ENCODE measurements around the gene CDH22.
A peak's percentile ranks its signal among the peaks of the same experiment; 100 is the strongest.

Gene CDH22

DNA sequence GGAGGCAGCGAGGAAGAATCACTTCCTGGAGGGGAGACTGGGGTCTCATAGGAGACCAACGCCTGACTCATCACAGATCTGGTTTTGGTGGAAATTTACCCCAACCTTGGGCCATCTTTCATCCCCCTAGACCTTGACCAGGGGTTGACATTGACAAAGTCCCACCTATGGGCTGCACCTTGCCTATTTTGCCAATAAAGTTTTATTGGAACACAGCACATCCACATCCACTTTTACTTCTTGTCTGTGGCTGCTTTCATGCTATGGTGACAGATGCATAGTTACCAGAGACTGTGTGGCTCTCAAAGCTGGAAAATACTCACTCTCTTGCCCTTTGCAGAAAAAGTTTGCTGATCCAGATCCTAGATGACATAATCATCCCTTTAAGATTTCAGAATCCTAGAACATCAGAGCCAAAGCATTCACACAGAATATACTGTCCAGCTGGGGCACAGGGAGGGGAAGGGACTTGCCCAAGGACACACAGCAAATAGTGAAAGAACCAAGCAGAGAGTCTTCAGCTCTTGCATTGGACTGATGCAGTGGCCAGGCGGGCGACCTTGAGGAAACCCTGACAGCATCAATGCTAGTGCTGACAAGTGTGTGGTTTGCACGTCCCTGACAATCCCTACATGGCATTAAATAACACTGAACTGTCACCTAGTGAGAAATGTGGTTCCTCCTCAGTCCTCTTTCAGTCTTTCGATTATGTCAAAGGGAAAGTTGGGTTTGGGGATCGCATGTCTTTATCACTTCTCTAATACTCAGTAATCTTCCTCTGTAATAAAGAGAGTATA, 149.0 kb downstream of the CDH22 start:
- no peak for DNase-seq

DNA sequence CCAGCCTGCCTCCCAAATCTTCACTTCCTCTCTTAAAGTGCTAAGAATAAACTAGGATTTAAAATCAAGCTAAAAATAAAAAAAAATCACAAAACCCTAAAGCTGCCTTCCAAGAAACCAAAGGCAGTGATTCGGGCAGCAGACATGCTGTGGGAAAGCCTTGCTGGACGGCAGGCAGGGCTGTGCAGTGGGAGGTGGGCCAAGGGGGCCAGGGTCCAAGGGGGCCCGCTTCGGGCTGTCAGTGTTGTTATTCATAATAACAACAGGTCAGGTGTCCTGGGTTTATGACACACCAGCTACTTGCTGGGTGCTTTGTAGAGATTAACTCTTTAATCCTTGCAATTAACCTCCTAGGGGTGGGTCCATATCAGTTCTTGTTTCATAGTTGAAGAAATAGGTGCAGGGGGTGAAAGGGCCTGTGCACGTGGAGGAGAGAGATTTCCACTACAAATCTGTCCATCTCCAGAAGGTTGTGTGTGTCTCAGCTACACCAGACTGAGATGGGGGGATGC, 149.8 kb downstream of the CDH22 start:
- no peak for DNase-seq

- no peak for DNase-seq
These were observed 150.7 kb downstream of the CDH22 start for GRCh38 chr20:46157625-46158024.

- no peak for DNase-seq
These were observed 151.2 kb downstream of the CDH22 start for GRCh38 chr20:46157076-46157592.

- DNase-seq = no peak
These were observed 152.2 kb downstream of the CDH22 start for GRCh38 chr20:46156065-46156464.

GRCh38 chr20:46154796-46155195, 153.5 kb downstream of the CDH22 start:
- no peak for DNase-seq

- DNase-seq = no peak
These were observed 154.0 kb downstream of the CDH22 start for GRCh38 chr20:46154305-46154704.

DNA sequence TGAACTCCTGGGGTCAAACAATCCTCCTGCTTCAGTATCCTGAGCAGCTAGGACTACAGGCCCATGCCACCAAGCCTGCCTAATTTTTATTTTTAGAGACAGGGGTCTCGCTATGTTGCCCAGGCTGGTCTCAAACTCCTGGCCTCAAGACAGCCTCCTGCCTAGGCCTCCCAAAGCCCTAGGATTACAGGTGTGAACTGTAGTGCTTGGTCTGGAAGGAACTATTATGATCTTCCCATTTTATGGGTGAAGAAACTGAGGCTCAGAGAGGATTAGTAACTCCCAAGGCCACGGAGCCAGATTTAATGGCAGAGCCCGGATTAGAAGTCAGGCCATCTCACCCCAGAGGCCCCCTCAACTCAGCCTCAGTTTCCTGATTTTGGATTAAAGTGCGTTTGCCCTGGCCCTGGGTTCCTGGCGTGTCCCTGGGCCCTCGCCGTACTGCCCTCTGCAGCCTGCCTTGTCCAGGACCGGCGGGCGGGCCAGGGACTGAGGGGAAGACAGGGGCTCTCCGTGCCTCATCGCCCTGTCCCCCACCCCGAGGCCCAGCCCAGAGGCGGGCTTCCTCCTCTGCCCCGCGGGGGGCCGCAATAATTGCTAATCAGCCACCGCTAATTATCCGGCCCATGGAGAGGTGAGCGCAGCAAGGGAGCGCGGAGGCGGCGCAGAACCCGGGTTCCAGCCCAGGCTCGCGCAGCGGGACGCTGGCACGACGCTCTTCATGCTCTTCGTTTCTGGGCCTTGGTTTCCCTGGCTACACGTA, 155.3 kb downstream of the CDH22 start:
- no peak for DNase-seq

DNA sequence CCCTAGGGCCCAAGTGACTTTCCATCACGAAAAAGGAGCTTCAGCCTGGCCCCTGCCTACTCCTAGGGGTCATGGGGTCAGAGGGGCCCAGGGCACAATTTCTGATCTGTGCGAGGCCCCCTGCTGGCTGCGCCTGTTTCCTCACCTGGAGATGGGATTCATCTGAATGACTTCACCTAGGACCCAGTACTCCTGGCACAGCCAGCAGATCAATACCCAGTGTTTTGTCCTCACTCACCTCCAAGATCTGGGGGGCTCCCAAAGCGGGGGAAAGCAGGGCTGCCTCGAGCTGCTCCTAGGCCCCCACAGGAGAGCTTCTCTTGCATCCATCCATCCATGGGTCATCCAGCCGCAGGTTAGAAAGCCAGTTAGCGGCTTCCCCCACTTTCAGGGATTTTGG, 156.4 kb downstream of the CDH22 start:
- DNase-seq = peak; percentile 7

DNA sequence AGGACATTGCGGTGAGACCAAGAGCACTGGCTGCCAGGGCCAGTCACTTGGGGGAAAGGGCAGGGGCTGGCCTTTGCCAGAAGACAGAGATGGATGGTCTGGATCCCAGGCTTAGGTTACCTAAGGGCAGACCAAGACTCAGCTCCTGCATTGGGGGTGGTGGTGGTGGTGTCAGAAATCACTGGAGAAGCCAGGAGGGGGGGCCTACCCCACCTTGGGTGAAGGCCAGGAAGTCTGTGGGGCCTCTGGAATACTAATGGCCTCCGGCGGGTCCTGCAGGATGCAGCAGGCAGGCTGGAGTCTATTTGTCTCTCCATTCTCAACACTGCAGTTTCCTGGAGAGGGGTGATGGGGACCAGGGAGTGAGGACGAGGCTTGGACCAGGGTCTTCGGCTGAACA, 157.4 kb downstream of the CDH22 start:
- DNase-seq = no peak

GRCh38 chr20:46148313-46149208, 159.7 kb downstream of the CDH22 start:
- DNase-seq = no peak

- no peak for DNase-seq
These were observed 162.6 kb downstream of the CDH22 start for GRCh38 chr20:46145713-46146112.

DNA sequence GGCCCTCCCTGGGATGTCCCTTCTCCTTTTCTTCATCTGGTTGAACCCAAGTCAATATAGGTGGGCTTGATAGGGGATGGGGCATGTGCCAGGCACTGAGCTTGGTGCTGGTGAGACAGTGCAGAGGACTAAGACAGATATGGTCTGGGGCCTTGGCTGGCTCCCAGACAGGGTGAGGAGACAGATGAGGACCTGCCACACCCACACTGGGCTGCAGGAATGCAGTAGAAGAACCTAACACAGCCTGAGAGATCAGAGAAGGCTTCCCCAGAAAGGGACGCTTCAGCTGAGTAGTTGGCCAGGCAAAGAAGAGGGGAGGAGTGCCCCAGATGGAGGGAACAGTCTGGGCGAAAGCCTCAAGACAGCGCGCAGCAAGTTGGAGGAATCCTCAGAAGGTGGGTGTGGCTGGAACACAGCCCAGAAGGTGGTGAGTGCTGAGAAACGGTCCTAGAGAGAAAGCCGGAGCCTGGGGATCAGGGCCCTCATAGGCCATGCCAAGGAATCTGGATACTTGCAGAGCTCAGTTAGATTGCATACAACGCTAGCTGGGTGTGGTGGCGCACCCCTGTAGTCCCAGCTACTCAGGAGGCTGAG, 163.8 kb downstream of the CDH22 start:
- DNase-seq = no peak

GRCh38 chr20:46142124-46142523, 166.2 kb downstream of the CDH22 start:
- no peak for DNase-seq

- no peak for DNase-seq
These were observed 168.3 kb downstream of the CDH22 start for GRCh38 chr20:46139908-46140482.

GRCh38 chr20:46139266-46139889, 168.9 kb downstream of the CDH22 start:
- DNase-seq = no peak

GRCh38 chr20:46137816-46138215, 170.5 kb downstream of the CDH22 start:
- DNase-seq = no peak

- no peak for DNase-seq
These were observed 172.3 kb downstream of the CDH22 start for GRCh38 chr20:46135856-46136633.

GRCh38 chr20:46134716-46135115, 173.6 kb downstream of the CDH22 start:
- DNase-seq = no peak

DNA sequence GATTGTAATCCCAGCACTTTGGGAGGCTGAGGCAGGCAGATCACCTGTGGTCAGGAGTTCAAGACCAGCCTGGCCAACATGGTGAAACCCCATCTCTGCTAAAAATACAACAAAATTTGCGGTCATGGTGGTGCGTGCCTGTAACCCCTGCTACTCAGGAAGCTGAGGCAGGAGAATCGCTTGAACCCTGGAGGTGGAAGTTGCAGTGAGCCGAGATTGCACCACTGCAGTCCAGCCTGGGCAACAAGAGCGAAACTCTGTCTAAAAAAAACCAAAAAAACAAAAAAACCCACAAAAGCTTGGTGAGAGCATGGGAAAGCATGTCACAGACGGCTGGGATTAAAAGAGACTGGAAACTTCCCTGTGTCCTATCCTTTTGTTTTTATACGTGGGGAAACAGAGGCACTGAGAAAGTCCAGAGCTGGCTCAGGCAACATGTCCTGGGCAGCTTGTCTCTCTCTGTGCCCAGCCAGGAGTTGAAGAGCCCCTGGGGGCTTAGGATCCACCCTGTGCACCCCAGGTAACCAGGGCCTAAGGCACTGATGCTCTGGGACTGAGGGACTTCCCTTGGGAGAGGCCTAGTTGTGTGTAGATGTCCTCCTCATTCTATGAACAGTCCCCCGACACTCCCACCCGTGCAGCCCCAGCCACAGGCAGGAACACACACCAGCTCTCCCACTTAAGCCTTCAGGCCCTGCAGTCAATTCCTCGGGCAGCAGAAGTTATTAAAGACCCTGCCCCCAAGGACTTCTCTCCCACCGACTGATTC, 174.2 kb downstream of the CDH22 start:
- no peak for DNase-seq

Data from CD4-positive, alpha-beta T cell treated with Interleukin-17A for 1 hour (primary cell).